HUES48 (cell line): Measurements from ENCODE around the gene CABP7.
"Not testable (repeated sequence)": the region's sequence is repeated elsewhere in the genome, so short reads cannot be mapped to it uniquely, and the experiment has no call there.

ENCODE experiments used
- H3K27ac ChIP-seq: one replicate; pipeline ENCODE4 v1.7.0; 2013; ENCODE audit warnings: low read depth, low read length, inconsistent platforms
- H3K27me3 ChIP-seq: 2 replicates; pipeline ENCODE4 v1.6.1; 2013; ENCODE audit warnings: mild to moderate bottlenecking, low read length; ENCODE audit not compliant: control insufficient read depth, insufficient read depth
- H3K36me3 ChIP-seq: 2 replicates; pipeline ENCODE4 v1.6.1; 2013; ENCODE audit warnings: low read length; ENCODE audit not compliant: control insufficient read depth, insufficient read depth
- H3K4me1 ChIP-seq: 2 replicates; pipeline ENCODE4 v1.6.1; 2013; ENCODE audit warnings: mild to moderate bottlenecking, low read length; ENCODE audit not compliant: control insufficient read depth, insufficient read depth
- H3K4me3 ChIP-seq: 2 replicates; pipeline ENCODE4 v1.5.1; 2013; ENCODE audit warnings: mild to moderate bottlenecking, low read depth, low read length
- H3K9ac ChIP-seq: 2 replicates; pipeline ENCODE4 v1.6.1; 2013; ENCODE audit warnings: mild to moderate bottlenecking, low read depth, low read length, moderate library complexity
- H3K9me3 ChIP-seq: 2 replicates; pipeline ENCODE4 v1.6.1; 2013; ENCODE audit warnings: low read length; ENCODE audit not compliant: control insufficient read depth, insufficient read depth

CABP7 gene

DNA sequence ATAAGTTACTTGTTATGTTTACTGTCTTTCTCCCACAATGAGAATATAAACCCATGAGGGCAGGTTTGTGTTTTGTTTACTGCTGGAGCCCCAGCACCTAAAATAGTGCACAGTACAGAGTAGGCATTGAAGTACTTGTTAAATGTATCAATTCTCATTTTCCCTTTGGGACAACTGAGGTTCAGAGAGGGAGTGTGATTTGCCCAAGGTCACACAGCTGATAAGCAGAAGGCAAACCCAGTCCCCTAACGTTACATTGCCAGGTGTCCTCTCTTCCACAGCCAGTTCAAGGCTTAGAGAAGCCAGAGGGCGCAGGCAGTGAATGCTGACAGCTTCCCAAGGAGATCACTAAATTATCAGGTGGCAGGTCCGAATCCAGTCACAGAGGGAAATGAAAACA, 30.2 kb downstream of the CABP7 start:
- Histone ChIP-seq H3K9ac (no peak overlapping the region; the same call in 1 of the 2 replicates), H3K9me3 (no peaks in the 10 kb centered on the region), H3K36me3 (0 out of 2 replicates have a peak, but pooled peaks cover 3% of the 10 kb centered on the region), H3K4me1 (no peaks in the 10 kb centered on the region), H3K4me3 (no peak overlapping the region), H3K27me3 (no peaks in the 10 kb centered on the region), H3K27ac (no peak overlapping the region)

DNA sequence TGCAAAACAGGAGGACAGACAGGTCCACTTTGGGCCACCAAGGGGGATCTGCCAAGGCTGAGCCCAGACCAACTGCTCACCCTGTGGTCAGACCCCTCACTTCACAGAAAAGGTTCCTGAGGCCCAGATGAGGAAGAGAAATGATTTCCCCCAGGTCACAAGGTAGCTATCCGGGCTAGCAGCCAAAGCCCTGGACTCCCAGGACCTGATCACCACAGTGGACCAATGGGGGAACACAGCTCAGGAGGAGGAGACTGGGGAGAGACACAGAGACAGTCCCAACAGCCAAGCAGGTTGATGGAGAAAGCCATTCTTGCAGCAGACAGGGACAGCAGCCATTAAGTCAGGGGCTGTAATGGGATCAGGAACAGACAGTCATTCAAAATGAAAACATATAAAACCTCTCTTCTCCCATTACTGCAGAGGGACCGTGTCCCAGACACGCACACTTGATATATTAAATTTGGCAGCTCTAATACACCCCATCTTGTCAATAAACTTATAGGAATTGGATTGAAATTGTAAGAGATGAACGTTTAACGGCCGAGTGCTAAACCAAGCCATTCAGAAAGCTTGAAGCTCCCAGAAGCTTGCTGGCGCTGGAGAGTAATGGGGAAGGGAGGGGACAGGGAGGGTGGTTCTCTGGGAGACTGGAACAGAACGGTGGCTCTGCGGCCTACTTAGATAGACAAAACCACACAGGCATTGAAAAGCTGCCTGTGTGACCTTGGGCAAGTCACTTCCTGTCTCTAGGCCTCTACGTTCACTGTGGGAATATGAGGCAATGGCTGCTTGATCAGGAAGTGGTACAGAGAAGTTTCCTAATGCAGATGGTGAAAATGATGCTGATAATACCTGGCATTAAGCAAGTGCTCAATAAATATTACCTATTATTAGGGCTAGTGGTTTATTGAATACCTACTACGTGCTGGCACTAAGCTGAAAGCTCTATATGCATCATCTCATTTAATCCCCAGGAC, 31.0 kb downstream of the CABP7 start:
- H3K4me3 ChIP-seq: no peak overlapping the region
- H3K9ac ChIP-seq: no peak overlapping the region
- H3K4me1 ChIP-seq: no peaks in the 10 kb centered on the region
- H3K27ac ChIP-seq: no peak overlapping the region
- H3K27me3 ChIP-seq: no peaks in the 10 kb centered on the region
- no peaks in the 10 kb centered on the region for H3K9me3 ChIP-seq
- 0 out of 2 replicates have a peak, but pooled peaks cover 3% of the 10 kb centered on the region for H3K36me3 ChIP-seq

GRCh38 chr22:29751669-29752068, 31.9 kb downstream of the CABP7 start:
- Histone ChIP-seq H3K27me3 (no peaks in the 10 kb centered on the region), H3K9me3 (no peaks in the 10 kb centered on the region), H3K4me3 (no peak overlapping the region), H3K9ac (no peak overlapping the region), H3K36me3 (0 out of 2 replicates have a peak, but pooled peaks cover 3% of the 10 kb centered on the region), H3K27ac (no peak overlapping the region), H3K4me1 (no peaks in the 10 kb centered on the region)

GRCh38 chr22:29753808-29754657, 34.2 kb downstream of the CABP7 start:
- Histone ChIP-seq H3K4me3 (no peak overlapping the region), H3K27me3 (no peaks in the 10 kb centered on the region), H3K36me3 (no peaks in the 10 kb centered on the region), H3K9me3 (no peaks in the 10 kb centered on the region), H3K27ac (no peak overlapping the region), H3K4me1 (no peaks in the 10 kb centered on the region), H3K9ac (no peak overlapping the region)

GRCh38 chr22:29754658-29755395, 35.0 kb downstream of the CABP7 start:
- H3K27ac ChIP-seq, H3K36me3 ChIP-seq, H3K4me1 ChIP-seq, H3K27me3 ChIP-seq, H3K9me3 ChIP-seq, H3K4me3 ChIP-seq, H3K9ac ChIP-seq: not testable (repeated sequence)

DNA sequence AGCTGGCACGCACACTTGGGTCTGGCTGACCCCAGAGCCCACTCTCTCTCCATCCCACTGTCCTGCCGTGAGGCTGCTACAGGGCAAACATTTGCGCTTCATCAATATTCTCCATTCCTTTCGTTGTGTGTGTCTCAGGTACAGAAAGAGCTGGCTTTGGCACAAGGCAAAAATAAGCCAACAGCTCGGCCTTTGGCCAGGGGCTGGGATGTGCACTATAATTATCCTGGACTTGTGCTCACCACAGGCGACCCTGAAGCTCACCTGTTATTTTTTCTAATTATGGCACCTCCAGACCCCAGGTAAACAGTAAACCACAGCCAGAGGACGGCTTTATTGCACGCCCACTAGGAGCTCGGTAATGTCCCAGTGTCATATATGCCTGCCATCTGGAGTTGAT, 36.1 kb downstream of the CABP7 start:
- H3K4me1 ChIP-seq: no peaks in the 10 kb centered on the region
- H3K9ac ChIP-seq: no peak overlapping the region
- no peak overlapping the region for H3K27ac ChIP-seq
- no peak overlapping the region for H3K4me3 ChIP-seq
- H3K9me3 ChIP-seq: no peaks in the 10 kb centered on the region
- no peaks in the 10 kb centered on the region for H3K36me3 ChIP-seq
- no peaks in the 10 kb centered on the region for H3K27me3 ChIP-seq

GRCh38 chr22:29756341-29756740, 36.5 kb downstream of the CABP7 start:
- no peaks in the 10 kb centered on the region for H3K27me3 ChIP-seq
- H3K27ac ChIP-seq: no peak overlapping the region
- no peaks in the 10 kb centered on the region for H3K4me1 ChIP-seq
- no peak overlapping the region for H3K9ac ChIP-seq
- no peaks in the 10 kb centered on the region for H3K36me3 ChIP-seq
- no peak overlapping the region for H3K4me3 ChIP-seq
- H3K9me3 ChIP-seq: no peaks in the 10 kb centered on the region

GRCh38 chr22:29757096-29757495, 37.3 kb downstream of the CABP7 start:
- no peak overlapping the region for H3K27ac ChIP-seq
- H3K27me3 ChIP-seq: no peaks in the 10 kb centered on the region
- no peaks in the 10 kb centered on the region for H3K36me3 ChIP-seq
- no peaks in the 10 kb centered on the region for H3K9me3 ChIP-seq
- H3K9ac ChIP-seq: no peak overlapping the region
- no peak overlapping the region for H3K4me3 ChIP-seq
- H3K4me1 ChIP-seq: no peaks in the 10 kb centered on the region

GRCh38 chr22:29758068-29758622, 38.3 kb downstream of the CABP7 start:
- Histone ChIP-seq H3K9ac (no peak overlapping the region), H3K4me1 (no peaks in the 10 kb centered on the region), H3K4me3 (no peak overlapping the region), H3K27ac (peak overlapping the region; percentile 24), H3K36me3 (no peaks in the 10 kb centered on the region), H3K9me3 (no peaks in the 10 kb centered on the region), H3K27me3 (no peaks in the 10 kb centered on the region)

DNA sequence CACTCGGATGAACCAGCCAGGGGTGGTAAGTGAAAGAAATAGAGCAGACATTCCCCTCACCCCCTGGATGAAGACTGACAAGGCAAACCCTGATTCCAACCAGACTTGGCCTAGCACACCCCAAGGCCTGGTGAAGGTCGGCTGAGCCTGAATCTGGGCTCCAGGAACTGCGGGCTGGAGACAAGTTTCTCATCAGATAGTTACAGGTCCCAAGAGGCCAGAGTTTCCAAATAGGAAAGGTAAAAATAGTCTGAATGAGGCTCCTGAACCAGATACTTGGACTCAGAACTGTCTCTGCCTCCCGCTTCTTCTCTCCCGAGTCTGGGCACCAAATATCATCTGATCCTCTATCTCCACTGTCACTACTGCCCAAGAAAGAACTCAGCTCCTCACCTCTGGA, 39.2 kb downstream of the CABP7 start:
- H3K27ac ChIP-seq: no peak overlapping the region
- H3K27me3 ChIP-seq: no peaks in the 10 kb centered on the region
- no peaks in the 10 kb centered on the region for H3K4me1 ChIP-seq
- H3K4me3 ChIP-seq: no peak overlapping the region
- no peak overlapping the region for H3K9ac ChIP-seq
- no peaks in the 10 kb centered on the region for H3K9me3 ChIP-seq
- H3K36me3 ChIP-seq: no peaks in the 10 kb centered on the region
